Neural cell (in vitro differentiated cells): Measurements from ENCODE around the gene PHLPP1. TPM values are rescaled to one million over a fixed set of nuclear protein-coding genes. Genes with fewer than 3 reads are reported as not detected.
A peak's percentile ranks its signal among the peaks of the same experiment; 100 is the strongest.

ENCODE experiments used
- H2AFZ ChIP-seq: fragments of 200-600, 300-800 bp; sonication (generic), shearing (Covaris generic); 2 replicates; pipeline ENCODE4 v1.6.0; 2014; ENCODE audit warnings: low read depth, mild to moderate bottlenecking, antibody characterized with exemption, low read length, moderate library complexity
- H3F3A ChIP-seq: fragments of 200-600 bp; shearing (Covaris generic); 2 replicates; pipeline ENCODE4 v1.6.1; 2016; ENCODE audit warnings: mild to moderate bottlenecking, moderate library complexity, mixed read lengths, antibody characterized with exemption, low read length; ENCODE audit not compliant: insufficient read depth, poor library complexity, severe bottlenecking
- H3K27ac ChIP-seq: fragments of 200-600, 300-800 bp; sonication (generic), shearing (Covaris generic); 2 replicates; pipeline ENCODE4 v1.5.1; 2014; ENCODE audit warnings: mild to moderate bottlenecking, low read length, moderate library complexity
- H3K27me3 ChIP-seq: fragments of 300-800, 200-600 bp; sonication (generic), shearing (Covaris generic); 2 replicates; pipeline ENCODE4 v1.6.0; 2014; ENCODE audit warnings: mild to moderate bottlenecking, low read depth, low read length, moderate library complexity; ENCODE audit not compliant: insufficient read depth
- H3K36me3 ChIP-seq: fragments of 300-800, 200-600 bp; sonication (generic), shearing (Covaris generic); 2 replicates; pipeline ENCODE4 v1.5.1; 2014; ENCODE audit warnings: mild to moderate bottlenecking, antibody characterized with exemption, low read length, moderate library complexity; ENCODE audit not compliant: insufficient read depth
- H3K4me2 ChIP-seq: fragments of 300-800, 200-600 bp; sonication (generic), shearing (Covaris generic); 2 replicates; pipeline ENCODE4 v1.6.0; 2014; ENCODE audit warnings: mild to moderate bottlenecking, low read length
- H3K4me3 ChIP-seq: fragments of 300-800, 200-600 bp; sonication (generic), shearing (Covaris generic); 2 replicates; pipeline ENCODE4 v1.5.1; 2014; ENCODE audit warnings: mild to moderate bottlenecking, low read length, moderate library complexity
- H3K79me2 ChIP-seq: fragments of 200-600 bp; shearing (Covaris generic); replicated peaks from 2 replicates; pipeline ENCODE4 v1.6.0; 2014; ENCODE audit warnings: mild to moderate bottlenecking, low read length, moderate library complexity; ENCODE audit not compliant: insufficient read depth
- H3K9ac ChIP-seq: fragments of 300-800, 200-600 bp; sonication (generic), shearing (Covaris generic); 2 replicates; pipeline ENCODE4 v1.6.1; 2016; ENCODE audit warnings: mild to moderate bottlenecking, low read length, mixed read lengths
- H3K9me2 ChIP-seq: fragments of 200-600 bp; shearing (Covaris generic); 2 replicates; pipeline ENCODE4 v1.6.1; 2016; ENCODE audit warnings: mild to moderate bottlenecking, low read length, mixed read lengths; ENCODE audit not compliant: insufficient read depth
- H3K9me3 ChIP-seq: fragments of 200-600, 300-800 bp; sonication (generic), shearing (Covaris generic); 2 replicates; pipeline ENCODE4 v1.6.1; 2016; ENCODE audit warnings: mild to moderate bottlenecking, mixed run types, low read length, moderate library complexity, mixed read lengths
- H4K20me1 ChIP-seq: fragments of 200-600 bp; shearing (Covaris generic); 2 replicates; pipeline ENCODE4 v1.6.1; 2016; ENCODE audit warnings: mild to moderate bottlenecking, mixed run types; ENCODE audit not compliant: insufficient read depth
- EP300 ChIP-seq: fragments of 450-650 bp; conservative IDR thresholded peaks from 2 replicates; pipeline ENCODE4 v1.6.1; 2014; ENCODE audit warnings: antibody characterized with exemption, mild to moderate bottlenecking, moderate library complexity; ENCODE audit not compliant: poor library complexity, severe bottlenecking
- EZH2 ChIP-seq: fragments of 200-600, 300-800 bp; shearing (Covaris generic), sonication (generic); IDR thresholded peaks from 2 replicates; pipeline ENCODE4 v1.6.1; 2014; ENCODE audit warnings: antibody characterized with exemption, low read length, borderline replicate concordance, mild to moderate bottlenecking; ENCODE audit not compliant: insufficient read depth, poor library complexity, severe bottlenecking
- MXI1 ChIP-seq: fragments of 450-650 bp; conservative IDR thresholded peaks from 2 replicates; pipeline ENCODE4 v1.6.1; 2014; ENCODE audit warnings: antibody characterized with exemption, mild to moderate bottlenecking; ENCODE audit not compliant: poor library complexity, severe bottlenecking
- POLR2AphosphoS5 ChIP-seq: IDR thresholded peaks from 2 replicates; pipeline ENCODE4 v1.6.1; 2012
- RAD21 ChIP-seq: fragments of 450-650 bp; conservative IDR thresholded peaks from 2 replicates; pipeline ENCODE4 v1.6.1; 2014; ENCODE audit warnings: antibody characterized with exemption, mild to moderate bottlenecking, moderate library complexity
- REST ChIP-seq: IDR thresholded peaks from 2 replicates; pipeline ENCODE4 v1.6.1; 2012; ENCODE audit warnings: borderline replicate concordance
- SMC3 ChIP-seq: fragments of 450-650 bp; conservative IDR thresholded peaks from 2 replicates; pipeline ENCODE4 v1.6.1; 2014; ENCODE audit warnings: antibody characterized with exemption, mild to moderate bottlenecking, moderate library complexity; ENCODE audit not compliant: poor library complexity
- TAF1 ChIP-seq: IDR thresholded peaks from 2 replicates; pipeline ENCODE4 v1.6.1; 2012; ENCODE audit warnings: low read depth
- polyA plus RNA-seq: library from polyadenylated mRNA; depleted of rRNA; stranded (reverse); fragments of >200 nt; gene quantifications from 2 replicates; pipeline ENCODE4 v1.2.3, GENCODE V29; 2014
- TF ChIP-seq, protein P1 (sequence below): fragments of 450-650 bp; IDR thresholded peaks from 2 replicates; pipeline ENCODE4 v1.5.1; 2014; ENCODE audit warnings: antibody characterized with exemption, mild to moderate bottlenecking, moderate library complexity; ENCODE audit not compliant: poor library complexity, severe bottlenecking

The PHLPP1 gene
- polyA plus RNA-seq, 1 donor from 2014 or later, result 4.5 TPM

DNA sequence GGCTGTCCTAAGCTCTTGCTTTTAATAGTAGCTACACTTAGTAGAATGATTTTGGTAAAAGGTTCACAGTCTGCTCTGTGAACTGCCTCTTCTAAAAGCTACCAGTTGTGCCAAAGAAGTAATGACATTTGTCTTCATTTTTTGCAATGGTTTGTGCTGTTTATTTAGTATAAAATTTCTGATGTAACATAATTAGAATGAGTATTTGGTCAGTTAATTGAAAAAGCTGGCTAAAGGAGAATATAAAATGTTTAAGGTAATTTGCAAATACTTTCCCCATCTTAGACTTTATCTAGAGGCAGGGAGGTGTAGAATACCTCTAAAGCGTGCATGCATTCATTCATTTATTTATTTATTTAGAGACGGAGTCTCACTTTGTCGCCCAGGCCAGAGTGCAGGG, 71.3 kb downstream of the PHLPP1 start:
- Histone ChIP-seq H3K27me3 (no peaks in the 10 kb centered on the region), H3K36me3 (no peaks in the 10 kb centered on the region), H3K4me3 (no peak overlapping the region), H3F3A (no peaks in the 10 kb centered on the region), H4K20me1 (no peaks in the 10 kb centered on the region), H2AFZ (no peak overlapping the region), H3K9ac (no peak overlapping the region), H3K9me2 (no peaks in the 10 kb centered on the region), H3K9me3 (no peaks in the 10 kb centered on the region), H3K4me2 (no peak overlapping the region), H3K27ac (no peak overlapping the region), H3K79me2 (peaks cover 60% of the 10 kb centered on the region)
- TF ChIP-seq EP300 (no peak), SMC3 (no peak), MXI1 (no peak), TAF1 (no peak), POLR2AphosphoS5 (no peak), EZH2 (no peak), RAD21 (no peak), REST (no peak)
- TF ChIP-seq, protein P1, sequence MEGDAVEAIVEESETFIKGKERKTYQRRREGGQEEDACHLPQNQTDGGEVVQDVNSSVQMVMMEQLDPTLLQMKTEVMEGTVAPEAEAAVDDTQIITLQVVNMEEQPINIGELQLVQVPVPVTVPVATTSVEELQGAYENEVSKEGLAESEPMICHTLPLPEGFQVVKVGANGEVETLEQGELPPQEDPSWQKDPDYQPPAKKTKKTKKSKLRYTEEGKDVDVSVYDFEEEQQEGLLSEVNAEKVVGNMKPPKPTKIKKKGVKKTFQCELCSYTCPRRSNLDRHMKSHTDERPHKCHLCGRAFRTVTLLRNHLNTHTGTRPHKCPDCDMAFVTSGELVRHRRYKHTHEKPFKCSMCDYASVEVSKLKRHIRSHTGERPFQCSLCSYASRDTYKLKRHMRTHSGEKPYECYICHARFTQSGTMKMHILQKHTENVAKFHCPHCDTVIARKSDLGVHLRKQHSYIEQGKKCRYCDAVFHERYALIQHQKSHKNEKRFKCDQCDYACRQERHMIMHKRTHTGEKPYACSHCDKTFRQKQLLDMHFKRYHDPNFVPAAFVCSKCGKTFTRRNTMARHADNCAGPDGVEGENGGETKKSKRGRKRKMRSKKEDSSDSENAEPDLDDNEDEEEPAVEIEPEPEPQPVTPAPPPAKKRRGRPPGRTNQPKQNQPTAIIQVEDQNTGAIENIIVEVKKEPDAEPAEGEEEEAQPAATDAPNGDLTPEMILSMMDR, result no peak

DNA sequence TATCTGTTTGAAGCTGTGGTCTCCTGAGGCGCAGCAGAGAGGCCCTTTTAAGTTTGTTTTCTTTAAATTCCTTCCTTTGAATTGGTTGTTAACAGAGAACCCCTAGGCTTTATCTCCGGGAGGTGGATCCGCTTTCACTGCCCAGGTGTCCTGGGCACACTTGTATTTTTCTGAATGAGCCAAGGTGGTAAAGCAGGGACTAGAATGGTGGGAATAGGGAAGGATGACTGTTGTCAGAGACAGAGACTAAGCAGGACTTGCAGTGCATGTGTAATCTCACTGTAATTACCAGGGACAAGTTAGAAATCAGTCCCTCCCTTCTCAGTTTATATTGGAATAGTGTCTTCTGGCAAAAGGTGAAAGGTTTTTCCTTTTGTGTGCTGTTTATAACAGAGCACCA, 72.8 kb downstream of the PHLPP1 start:
- Histone ChIP-seq H3K4me2 (no peak overlapping the region), H3K27me3 (no peaks in the 10 kb centered on the region), H2AFZ (no peak overlapping the region), H3K79me2 (peaks cover 63% of the 10 kb centered on the region), H3K9ac (no peak overlapping the region), H4K20me1 (no peaks in the 10 kb centered on the region), H3F3A (no peaks in the 10 kb centered on the region), H3K36me3 (no peaks in the 10 kb centered on the region), H3K9me2 (no peaks in the 10 kb centered on the region), H3K27ac (no peak overlapping the region), H3K9me3 (no peaks in the 10 kb centered on the region), H3K4me3 (no peak overlapping the region)
- no peak for TF ChIP-seq MXI1
- no peak for TF ChIP-seq TAF1

- Histone ChIP-seq H3K9ac (no peak overlapping the region), H4K20me1 (no peaks in the 10 kb centered on the region), H3K79me2 (peaks cover 65% of the 10 kb centered on the region)
These were observed 73.5 kb downstream of the PHLPP1 start for GRCh38 chr18:62788876-62789275.

More at GRCh38 chr18:62788876-62789275, 73.5 kb downstream of the PHLPP1 start:
- Histone ChIP-seq H3K4me3 (no peak overlapping the region), H3K9me3 (no peaks in the 10 kb centered on the region), H3F3A (no peaks in the 10 kb centered on the region), H3K4me2 (peak overlapping the region; percentile 21), H2AFZ (peak overlapping the region; percentile 16), H3K9me2 (no peaks in the 10 kb centered on the region), H3K27me3 (no peaks in the 10 kb centered on the region), H3K36me3 (no peaks in the 10 kb centered on the region), H3K27ac (peak overlapping the region; percentile 1)
- no peak for TF ChIP-seq SMC3
- TF ChIP-seq EP300, result no peak
- TF ChIP-seq RAD21, result no peak
- TF ChIP-seq, protein P1, result no peak
- TF ChIP-seq MXI1, result no peak
- no peak for TF ChIP-seq POLR2AphosphoS5
- no peak for TF ChIP-seq REST
